Esophagus muscularis mucosa (tissue), 3 donors: Measurements from ENCODE around the gene MAU2.

Experiments used
- CTCF ChIP-seq, 3 experiments: fragments of 200-600 bp in 2 of 3; fragments of 450-650 bp in 1 of 3; sonication (generic) in 2 of 3; IDR thresholded peaks; one replicate each; pipeline ENCODE4 v1.5.1; 2017 to 2019; ENCODE audit warnings: antibody characterized with exemption in 3 of 3, mild to moderate bottlenecking in 2 of 3, moderate library complexity in 1 of 3
- POLR2A ChIP-seq: fragments of 450-650 bp; IDR thresholded peaks from one replicate; pipeline ENCODE4 v1.6.1; 2017; ENCODE audit warnings: antibody characterized with exemption, moderate library complexity, mild to moderate bottlenecking, low read depth

- no peak for TF ChIP-seq POLR2A
- TF ChIP-seq CTCF (IDR thresholded peaks at IDR 0.05), result no peak
These were observed 17.2 kb upstream of the MAU2 start for GRCh38 chr19:19303411-19303810.
